Smooth muscle cell of the brain vasculature (primary cell): ENCODE measurements around the gene EXD3.
"Not testable (repeated sequence)": the region's sequence is repeated elsewhere in the genome, so short reads cannot be mapped to it uniquely, and the experiment has no call there.

Experiments
- DNase-seq: peaks from one replicate; pipeline ENCODE4 v3.0.0-alpha.2; 2012; ENCODE audit warnings: low read depth, low spot score

Gene EXD3

GRCh38 chr9:137459152-137459600 lies 36.2 kb upstream of the EXD3 start, which contains the start of gene NSMF:
Gene NSMF (minus strand): TSS chr9:137459334. CDS start chr9:137459102, 232 bp downstream.
- peak; percentile 65 for DNase-seq

- no peak for DNase-seq
Observed at GRCh38 chr9:137458194-137459151, 35.5 kb upstream of the EXD3 start.

- no peak for DNase-seq
Observed at GRCh38 chr9:137457406-137458193, 34.6 kb upstream of the EXD3 start.

- DNase-seq, result no peak
Observed at GRCh38 chr9:137456864-137457405, 34.0 kb upstream of the EXD3 start.

- DNase-seq, result peak; percentile 72
Observed at GRCh38 chr9:137456061-137456863, 33.3 kb upstream of the EXD3 start.

GRCh38 chr9:137455359-137455991 lies 32.5 kb upstream of the EXD3 start:
- DNase-seq, result no peak

GRCh38 chr9:137454597-137455358 lies 31.8 kb upstream of the EXD3 start:
- DNase-seq, result no peak

- no peak for DNase-seq
Observed at GRCh38 chr9:137454145-137454596, 31.2 kb upstream of the EXD3 start.

- peak; percentile 40 for DNase-seq
Observed at GRCh38 chr9:137453643-137454081, 30.7 kb upstream of the EXD3 start.

GRCh38 chr9:137452761-137453642 lies 30.0 kb upstream of the EXD3 start:
- no peak for DNase-seq

GRCh38 chr9:137452006-137452760 lies 29.2 kb upstream of the EXD3 start:
- DNase-seq, result no peak

GRCh38 chr9:137451264-137452005 lies 28.5 kb upstream of the EXD3 start:
- DNase-seq, result not testable (repeated sequence)

GRCh38 chr9:137450539-137451222 lies 27.7 kb upstream of the EXD3 start:
- not testable (repeated sequence) for DNase-seq

GRCh38 chr9:137449931-137450538 lies 27.1 kb upstream of the EXD3 start:
- no peak for DNase-seq

- no peak for DNase-seq
Observed at GRCh38 chr9:137449081-137449844, 26.3 kb upstream of the EXD3 start.

GRCh38 chr9:137448602-137448962 lies 25.6 kb upstream of the EXD3 start:
- no peak for DNase-seq
